SIG-M5 treated with dmso at 0.1 percent for 504 hours (cell line): ENCODE measurements around the gene HMCN2.
A peak's percentile ranks its signal among the peaks of the same experiment; 100 is the strongest.

Source experiments
- DNase-seq: peaks from one replicate; lab custom pipeline; 2025; ENCODE audit not compliant: unreplicated experiment; lab: John Stamatoyannopoulos, UW

The HMCN2 gene

DNA sequence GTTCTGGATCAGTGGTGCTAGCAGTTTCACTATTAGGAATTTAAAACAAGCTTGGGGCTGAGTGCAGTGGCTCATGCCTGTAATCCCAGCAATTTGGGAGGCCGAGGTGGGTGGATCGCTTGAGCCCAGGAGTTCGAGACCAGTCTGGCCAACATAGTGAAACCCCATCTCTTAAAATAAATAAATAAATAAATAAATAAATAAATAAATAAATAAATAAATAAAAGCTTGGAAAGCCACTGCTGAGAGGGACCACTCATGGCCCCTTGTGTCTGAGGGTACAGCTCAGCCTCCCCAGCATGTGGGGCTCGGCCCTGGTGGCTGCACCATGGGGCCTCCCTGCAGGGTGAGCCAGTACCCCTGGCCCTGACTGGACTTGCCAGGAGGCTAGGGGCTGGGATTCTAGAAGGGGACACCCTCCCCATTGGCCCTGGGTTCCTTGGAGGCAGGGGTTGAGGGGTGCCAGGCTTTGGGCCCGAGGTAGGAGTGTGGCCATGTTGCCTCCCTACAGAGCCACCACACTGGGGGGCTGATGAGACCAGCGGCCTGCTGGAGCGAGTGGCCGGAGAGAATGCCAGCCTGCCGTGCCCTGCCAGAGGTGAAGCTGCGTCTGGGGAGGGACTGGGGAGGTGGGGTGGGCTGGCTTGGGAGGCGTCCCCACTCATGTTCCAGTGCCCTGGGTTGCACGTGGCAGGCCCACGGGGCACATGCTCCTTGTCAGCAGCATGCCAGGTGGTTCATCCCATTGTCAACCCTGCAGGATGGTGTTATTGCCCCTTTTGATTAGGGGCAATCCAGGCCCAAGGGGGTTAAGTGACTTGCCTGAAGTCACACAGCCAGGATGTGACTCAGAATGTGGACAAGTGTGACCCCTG, 76.5 kb downstream of the HMCN2 start:
- no peak for DNase-seq

GRCh38 chr9:130342714-130343085, 77.1 kb downstream of the HMCN2 start:
- no peak for DNase-seq

GRCh38 chr9:130343445-130343918, 77.9 kb downstream of the HMCN2 start:
- DNase-seq = no peak

DNA sequence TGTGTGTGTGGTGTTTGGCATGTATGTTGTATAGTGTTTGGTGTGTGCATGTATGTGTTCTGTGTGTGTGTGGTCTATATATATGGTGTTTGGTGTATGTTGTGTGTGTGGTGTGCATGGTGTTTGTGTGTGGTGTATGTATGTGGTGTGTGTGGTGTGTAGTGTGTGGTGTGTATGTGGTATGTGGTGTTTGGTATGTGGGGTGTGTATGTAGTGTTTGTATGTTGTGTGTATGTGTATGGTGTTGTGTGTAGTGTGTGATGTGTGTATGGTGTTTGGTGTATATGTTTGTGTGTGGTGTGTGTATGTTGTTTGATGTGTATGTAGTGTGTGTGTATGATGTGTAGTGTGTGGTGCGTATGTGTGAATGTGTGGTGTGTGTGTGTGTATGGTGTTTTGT, 78.8 kb downstream of the HMCN2 start:
- DNase-seq = no peak

DNA sequence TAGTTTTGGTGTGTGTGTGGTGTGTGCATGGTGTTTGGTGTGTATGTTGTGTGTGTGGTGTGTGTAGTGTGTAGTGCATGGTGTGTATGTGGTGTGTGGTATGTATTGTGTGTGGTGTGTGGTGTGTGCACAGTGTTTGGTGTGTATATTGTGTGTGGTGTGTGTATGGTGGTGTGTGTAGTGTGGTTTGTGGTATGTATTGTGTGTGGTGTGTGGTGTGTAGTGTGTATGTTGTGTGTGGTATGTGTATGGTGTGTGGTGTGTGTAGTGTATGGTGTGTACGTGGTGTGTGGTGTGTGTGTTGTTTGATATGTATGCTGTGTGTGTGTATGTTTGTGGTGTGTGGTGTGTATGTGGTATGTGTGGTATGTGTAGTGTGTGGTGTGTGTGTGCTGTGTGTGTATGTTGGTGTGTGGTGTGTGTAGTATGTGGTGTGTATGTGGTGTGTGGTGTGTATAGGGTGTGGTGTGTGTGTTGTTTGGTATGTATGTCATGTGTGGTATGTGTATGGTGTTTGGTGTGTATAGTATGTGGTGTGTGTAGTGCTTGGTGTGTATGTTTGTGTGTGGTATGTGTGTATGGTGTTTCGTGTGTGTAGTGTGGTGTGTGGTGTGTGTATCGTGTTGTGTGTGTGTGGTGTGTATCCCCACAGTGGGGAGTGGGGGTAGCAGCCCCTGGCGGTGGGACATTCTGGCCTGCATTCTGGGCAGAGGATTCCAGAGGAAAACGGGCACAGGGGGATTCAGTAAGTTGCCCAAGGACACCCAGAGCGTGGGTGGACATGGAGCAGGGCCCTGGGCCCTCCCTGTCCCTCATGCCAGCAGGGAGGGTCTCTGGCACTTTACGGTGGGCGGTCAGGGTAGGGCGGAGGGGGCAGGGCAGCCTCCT, 79.7 kb downstream of the HMCN2 start:
- DNase-seq = no peak

DNA sequence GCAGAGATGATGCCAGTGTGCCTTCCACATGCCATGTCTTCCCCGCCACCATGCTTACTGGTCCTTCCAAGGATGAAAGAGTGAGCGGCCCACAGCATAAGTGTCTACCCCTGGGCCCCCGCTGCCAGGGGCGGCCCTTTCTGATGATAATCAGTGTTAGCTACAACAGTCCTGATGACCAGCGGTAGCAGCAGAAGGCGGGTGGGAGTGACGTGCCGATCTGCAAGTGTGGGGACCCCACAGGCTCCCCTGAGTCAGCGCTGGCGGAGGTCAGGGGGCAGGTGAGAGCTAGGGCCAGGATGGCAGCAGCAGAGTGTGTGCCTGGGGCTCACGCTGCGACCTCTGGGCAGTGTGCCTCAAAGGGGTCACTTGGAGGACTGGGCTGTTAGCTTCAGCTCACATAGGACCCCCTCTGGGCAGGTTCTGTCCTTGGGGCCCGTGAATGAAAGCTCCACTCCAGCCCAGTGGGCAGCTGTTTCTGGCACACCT, 80.4 kb downstream of the HMCN2 start:
- DNase-seq = no peak

GRCh38 chr9:130346431-130346830, 80.9 kb downstream of the HMCN2 start:
- DNase-seq = no peak

DNA sequence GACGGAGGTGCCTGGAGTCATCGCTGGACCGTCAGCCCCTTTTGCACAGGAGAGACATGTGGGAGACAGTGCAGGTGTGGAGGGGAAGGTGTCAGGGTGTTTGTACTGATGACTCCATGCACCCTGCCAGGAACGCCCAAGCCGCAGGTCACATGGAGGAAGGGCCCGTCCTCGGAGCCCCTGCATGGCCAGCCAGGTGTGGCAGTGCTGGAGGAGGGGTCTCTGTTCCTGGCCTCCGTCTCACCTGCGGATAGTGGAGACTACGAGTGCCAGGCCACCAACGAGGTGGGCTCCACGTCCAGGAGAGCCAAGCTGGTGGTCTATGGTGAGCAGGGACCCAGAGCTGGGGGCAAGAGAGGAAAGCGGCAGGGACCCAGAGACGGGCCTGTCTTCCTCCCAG, 81.5 kb downstream of the HMCN2 start:
- DNase-seq = no peak

GRCh38 chr9:130347931-130348330, 82.4 kb downstream of the HMCN2 start:
- DNase-seq = no peak

DNA sequence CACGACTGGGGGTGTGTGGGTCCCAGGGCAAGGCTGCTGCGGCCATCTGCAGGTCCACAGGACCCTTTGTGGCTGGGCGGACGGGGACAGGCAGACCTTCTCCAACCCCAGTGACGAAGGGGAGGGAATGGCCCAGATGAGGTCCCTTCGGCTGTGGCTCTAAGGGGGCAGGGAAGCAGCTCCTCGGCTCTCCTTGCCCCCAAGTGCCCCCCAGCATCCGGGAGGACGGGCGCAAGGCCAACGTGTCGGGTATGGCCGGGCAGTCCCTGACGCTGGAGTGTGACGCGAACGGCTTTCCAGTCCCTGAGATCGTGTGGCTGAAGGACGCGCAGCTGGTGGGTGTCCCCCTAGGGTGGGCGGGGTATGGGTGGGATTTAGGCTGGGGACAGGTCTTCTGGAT, 82.8 kb downstream of the HMCN2 start:
- DNase-seq = no peak

GRCh38 chr9:130348881-130349280, 83.3 kb downstream of the HMCN2 start:
- no peak for DNase-seq

DNA sequence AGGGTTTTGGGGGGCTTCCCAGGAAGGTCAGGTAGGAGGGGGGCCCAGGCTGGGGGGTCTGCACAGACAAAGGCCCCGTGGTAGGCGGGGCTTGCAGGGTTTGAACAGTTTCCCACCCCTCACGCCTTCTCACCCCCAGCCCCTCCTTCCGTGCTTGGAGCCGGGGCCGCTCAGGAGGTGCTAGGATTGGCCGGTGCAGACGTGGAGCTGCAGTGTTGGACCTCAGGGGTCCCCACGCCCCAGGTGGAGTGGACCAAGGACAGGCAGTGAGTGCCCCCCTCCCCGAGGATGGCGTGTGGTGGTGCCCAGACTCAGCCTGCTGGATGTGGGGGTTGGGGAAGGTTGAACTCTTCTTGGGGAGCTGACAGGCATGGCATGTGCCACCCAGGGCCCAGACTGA, 83.8 kb downstream of the HMCN2 start:
- DNase-seq = no peak

DNA sequence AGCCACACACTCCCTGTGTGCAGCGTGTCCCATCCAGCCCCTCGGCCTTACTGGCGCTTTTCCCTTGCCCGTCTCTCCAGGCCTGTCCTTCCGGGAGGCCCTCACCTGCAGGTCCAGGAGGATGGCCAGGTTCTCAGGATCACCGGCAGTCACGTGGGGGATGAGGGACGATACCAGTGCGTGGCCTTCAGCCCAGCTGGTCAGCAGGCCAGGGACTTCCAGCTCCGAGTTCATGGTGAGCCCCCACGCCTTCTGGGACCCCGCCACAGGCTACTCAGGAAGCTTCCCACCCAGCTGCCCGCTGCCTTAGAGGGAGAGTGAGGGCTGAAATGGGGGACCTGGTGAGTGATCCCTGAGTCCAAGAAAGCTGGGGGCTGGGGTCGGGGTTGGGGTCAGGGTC, 85.8 kb downstream of the HMCN2 start:
- no peak for DNase-seq

DNA sequence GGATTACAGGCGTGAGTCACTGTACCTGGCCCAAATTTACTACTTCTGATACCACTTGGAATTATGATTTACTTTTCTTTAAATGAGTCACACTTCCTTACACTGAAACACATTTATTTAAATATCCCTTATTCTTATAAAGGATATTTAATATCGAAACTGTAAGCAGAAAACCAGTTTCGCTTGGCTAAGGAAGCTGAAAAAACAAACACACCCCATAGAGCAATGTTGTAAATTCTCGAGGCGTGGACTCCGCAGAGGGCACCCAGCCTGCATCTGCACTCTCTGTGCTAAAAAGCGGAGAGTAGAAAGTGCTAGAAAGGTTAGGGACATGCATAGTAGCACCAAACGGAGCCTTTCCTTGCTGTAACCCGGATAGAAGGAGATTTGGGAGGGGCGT, 86.5 kb downstream of the HMCN2 start:
- peak; percentile 12 for DNase-seq

DNA sequence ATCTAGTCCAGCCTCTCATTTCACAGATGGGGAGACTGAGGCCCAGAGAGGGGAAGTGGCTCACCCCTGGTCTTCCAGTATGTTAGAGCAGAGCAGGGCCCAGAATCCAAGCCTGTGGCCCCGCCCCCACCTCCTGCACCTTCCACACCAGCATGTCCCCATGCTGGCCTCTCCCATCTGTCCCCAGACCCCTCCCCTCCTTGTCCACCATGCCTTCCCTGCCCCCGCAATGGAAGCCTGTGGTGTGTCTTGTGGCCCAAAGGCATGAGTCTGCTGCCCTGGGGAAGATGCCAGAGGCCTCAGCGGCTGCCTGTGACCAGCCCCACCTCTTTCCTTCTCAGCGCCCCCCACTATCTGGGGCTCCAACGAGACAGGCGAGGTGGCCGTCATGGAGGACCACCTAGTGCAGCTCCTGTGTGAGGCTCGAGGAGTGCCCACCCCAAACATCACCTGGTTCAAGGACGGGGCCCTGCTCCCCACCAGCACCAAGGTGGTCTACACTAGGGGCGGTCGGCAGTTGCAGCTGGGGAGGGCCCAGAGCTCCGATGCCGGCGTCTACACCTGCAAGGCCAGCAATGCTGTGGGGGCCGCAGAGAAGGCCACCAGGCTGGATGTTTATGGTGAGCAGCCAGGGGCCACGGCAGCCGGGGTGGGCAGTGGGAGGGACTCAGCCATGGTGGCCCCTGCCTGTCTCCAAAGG, 87.2 kb downstream of the HMCN2 start:
- no peak for DNase-seq

GRCh38 chr9:130354378-130354777, 88.8 kb downstream of the HMCN2 start:
- DNase-seq = no peak

DNA sequence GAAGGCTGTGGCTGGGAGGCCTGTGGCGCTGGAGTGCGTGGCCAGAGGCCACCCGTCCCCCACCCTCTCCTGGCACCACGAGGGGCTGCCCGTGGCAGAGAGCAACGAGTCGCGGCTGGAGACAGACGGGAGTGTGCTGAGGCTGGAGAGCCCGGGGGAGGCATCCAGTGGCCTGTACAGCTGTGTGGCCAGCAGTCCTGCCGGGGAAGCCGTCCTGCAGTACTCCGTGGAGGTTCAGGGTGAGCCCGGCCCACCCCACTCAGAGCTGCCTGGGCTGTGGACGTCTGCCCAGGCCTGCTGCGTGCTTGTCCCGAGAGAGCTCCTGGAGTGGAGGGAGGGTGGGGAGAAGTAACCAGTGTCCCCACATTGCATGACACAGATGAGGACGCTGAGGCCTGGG, 89.2 kb downstream of the HMCN2 start:
- DNase-seq = no peak

- no peak for DNase-seq
Observed at GRCh38 chr9:130356033-130356432, 90.5 kb downstream of the HMCN2 start.

- no peak for DNase-seq
Observed at GRCh38 chr9:130356877-130357584, 91.5 kb downstream of the HMCN2 start.

DNA sequence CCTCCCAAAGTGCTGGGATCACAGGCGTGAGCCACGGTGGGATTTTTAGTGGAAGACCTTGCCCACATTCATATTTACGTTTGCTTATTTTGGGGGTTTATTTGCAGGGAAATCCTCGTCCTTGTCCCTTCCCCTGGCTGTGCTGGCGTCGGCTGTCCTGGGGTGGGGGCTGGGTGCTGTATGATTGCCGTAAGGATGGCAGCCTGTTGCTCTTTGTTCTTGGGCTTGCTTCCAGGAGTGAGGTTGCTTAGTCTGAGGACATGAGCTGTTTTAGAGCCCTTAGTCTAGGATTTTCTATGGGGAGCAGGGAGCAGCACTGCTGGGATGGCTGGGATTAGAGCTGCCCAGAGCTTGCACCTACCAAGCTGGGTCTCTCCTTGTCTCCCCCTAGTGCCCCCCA, 93.4 kb downstream of the HMCN2 start:
- no peak for DNase-seq

DNA sequence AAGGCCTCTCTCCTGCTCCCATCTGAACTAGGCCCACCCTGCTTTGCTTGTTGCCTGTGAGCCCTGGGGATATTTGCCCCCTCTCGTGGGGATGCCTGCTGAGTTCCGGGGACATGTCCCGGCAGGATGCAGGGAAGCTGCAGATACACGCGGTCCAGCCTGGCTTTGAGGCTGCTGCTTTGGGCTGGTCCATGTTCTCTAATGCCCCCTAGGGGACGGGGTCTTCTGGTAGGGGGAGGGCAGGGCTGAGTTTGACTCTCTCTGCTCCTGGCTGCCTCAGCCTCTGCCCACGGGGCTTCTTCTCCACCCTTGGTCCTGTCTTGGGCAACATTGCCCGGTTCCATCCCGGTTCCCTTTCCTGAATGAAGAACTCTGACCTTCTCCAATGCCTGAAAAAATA, 94.3 kb downstream of the HMCN2 start:
- DNase-seq = no peak
